HG02623 (cell line): Measurements from ENCODE around the gene TM4SF4.
"Not testable (repeated sequence)": the region's sequence is repeated elsewhere in the genome, so short reads cannot be mapped to it uniquely, and the experiment has no call there.

ENCODE experiments used
- ATAC-seq: cut with Tn5 transposase; IDR thresholded peaks from one replicate; pipeline ENCODE4 v1.9.1; 2021; ENCODE audit warnings: moderate library complexity; ENCODE audit not compliant: unreplicated experiment

Gene TM4SF4

GRCh38 chr3:149474250-149474817 is at the start of gene TM4SF4:
TM4SF4 (plus strand) TSS chr3:149474697; CDS start chr3:149474878, 181 bp downstream.
- no peak for ATAC-seq

- no peak for ATAC-seq
These were observed 49.6 kb upstream of the TM4SF4 start for GRCh38 chr3:149424918-149425317.

- no peak for ATAC-seq
These were observed 48.2 kb upstream of the TM4SF4 start for GRCh38 chr3:149426325-149426724.

GRCh38 chr3:149428087-149428486 is 46.4 kb upstream of the TM4SF4 start:
- ATAC-seq = no peak

- no peak for ATAC-seq
These were observed 44.3 kb upstream of the TM4SF4 start for GRCh38 chr3:149430216-149430615.

GRCh38 chr3:149432149-149432548 is 42.3 kb upstream of the TM4SF4 start:
- no peak for ATAC-seq

GRCh38 chr3:149435996-149436885 is 38.3 kb upstream of the TM4SF4 start:
- ATAC-seq = no peak

- ATAC-seq = no peak
These were observed 37.2 kb upstream of the TM4SF4 start for GRCh38 chr3:149437286-149437685.

- no peak for ATAC-seq
These were observed 36.8 kb upstream of the TM4SF4 start for GRCh38 chr3:149437710-149438109.

- no peak for ATAC-seq
These were observed 35.5 kb upstream of the TM4SF4 start for GRCh38 chr3:149438981-149439380.

- no peak for ATAC-seq
These were observed 32.9 kb upstream of the TM4SF4 start for GRCh38 chr3:149441642-149442041.

GRCh38 chr3:149442043-149442442 is 32.5 kb upstream of the TM4SF4 start:
- ATAC-seq = no peak

GRCh38 chr3:149442851-149443544 is 31.5 kb upstream of the TM4SF4 start:
- ATAC-seq = no peak

- ATAC-seq = no peak
These were observed 31.0 kb upstream of the TM4SF4 start for GRCh38 chr3:149443545-149443912.

- ATAC-seq = not testable (repeated sequence)
These were observed 29.6 kb upstream of the TM4SF4 start for GRCh38 chr3:149444867-149445266.

GRCh38 chr3:149448331-149448831 is 26.1 kb upstream of the TM4SF4 start:
- ATAC-seq = no peak

GRCh38 chr3:149449182-149449581 is 25.3 kb upstream of the TM4SF4 start:
- no peak for ATAC-seq

- ATAC-seq = no peak
These were observed 24.7 kb upstream of the TM4SF4 start for GRCh38 chr3:149449799-149450198.

- ATAC-seq = no peak
These were observed 24.2 kb upstream of the TM4SF4 start for GRCh38 chr3:149450281-149450680.

- no peak for ATAC-seq
These were observed 22.5 kb upstream of the TM4SF4 start for GRCh38 chr3:149452036-149452435.

GRCh38 chr3:149453140-149453805 is 21.2 kb upstream of the TM4SF4 start:
- ATAC-seq = no peak
